ENCODE data around the gene FN1.
"Not testable (repeated sequence)": the region's sequence is repeated elsewhere in the genome, so short reads cannot be mapped to it uniquely, and the experiment has no call there.

The FN1 gene

DNA sequence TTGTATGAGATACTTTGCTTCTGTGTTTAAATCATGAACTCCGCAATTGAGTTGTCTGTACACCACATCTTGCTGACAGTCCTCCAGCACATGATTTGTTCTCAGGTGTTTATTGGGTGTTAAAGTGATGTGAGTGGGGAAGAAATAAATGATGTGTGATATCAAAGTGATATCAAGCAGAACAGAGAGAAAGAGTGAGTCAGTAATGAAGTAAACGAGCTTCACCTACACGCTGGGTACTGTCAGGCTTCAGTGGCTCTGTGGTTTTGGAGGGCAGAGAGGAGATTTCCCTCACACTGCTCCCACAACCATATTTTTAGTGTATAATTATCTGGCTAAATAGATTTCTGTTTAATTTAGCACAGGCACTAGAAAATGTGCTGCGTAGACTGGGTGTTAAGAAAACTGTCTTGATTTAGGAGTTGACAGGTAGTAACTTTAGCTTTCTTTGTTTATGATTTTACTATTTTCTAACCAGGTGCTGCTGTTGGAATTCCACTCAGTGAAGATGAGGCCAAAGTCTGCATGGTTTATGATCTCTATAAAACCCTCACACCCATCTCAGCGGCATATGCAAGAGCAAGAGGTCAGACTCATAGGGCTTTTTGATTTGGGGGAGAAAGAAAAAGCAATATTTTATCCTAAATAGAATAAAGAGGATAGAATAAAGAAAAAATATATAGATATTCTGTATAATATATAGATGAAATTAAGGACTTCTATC is 102.8 kb downstream of the FN1 start:
- DNase-seq (ENCODE audit: low read depth) = no peak

DNA sequence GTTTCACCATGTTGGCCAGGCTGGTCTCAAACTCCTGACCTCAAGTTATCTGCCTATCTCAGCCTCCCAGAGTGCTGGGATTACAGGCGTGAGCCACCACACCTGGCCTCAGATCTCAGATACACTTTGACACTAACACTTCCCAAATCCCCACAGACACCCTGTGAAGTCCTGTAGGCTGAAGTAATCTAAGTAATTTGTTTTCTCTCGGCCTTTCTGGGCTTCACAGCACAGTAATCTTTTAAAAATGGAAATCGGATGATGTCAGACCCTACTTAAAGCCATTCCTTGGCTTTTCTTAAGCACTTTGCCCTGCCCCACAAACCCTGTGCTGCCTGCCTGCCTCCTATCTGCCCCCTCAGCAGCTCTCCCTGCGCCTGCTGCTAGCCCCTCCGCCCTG is 107.8 kb downstream of the FN1 start:
- no peak for DNase-seq (ENCODE audit: low read depth)

DNA sequence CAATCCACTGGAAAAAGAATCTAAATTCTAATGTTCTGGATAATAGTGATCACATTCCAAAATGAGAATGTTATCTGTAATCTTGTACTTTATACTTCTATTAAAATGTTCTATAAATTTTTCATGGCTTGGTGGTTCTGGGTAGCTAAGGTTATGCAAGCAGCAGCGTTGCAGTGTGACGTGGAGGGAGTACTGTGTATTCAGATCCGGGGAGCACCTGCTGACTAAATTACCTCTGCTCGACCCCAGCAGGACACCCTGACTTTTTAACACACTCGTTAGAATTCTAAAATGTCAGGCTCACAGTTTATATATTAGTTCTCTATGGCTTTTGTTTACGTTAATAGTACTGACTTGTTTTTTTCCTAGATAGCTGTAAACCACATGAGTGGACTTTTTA is 111.1 kb downstream of the FN1 start:
- DNase-seq (ENCODE audit: low read depth) = no peak

DNA sequence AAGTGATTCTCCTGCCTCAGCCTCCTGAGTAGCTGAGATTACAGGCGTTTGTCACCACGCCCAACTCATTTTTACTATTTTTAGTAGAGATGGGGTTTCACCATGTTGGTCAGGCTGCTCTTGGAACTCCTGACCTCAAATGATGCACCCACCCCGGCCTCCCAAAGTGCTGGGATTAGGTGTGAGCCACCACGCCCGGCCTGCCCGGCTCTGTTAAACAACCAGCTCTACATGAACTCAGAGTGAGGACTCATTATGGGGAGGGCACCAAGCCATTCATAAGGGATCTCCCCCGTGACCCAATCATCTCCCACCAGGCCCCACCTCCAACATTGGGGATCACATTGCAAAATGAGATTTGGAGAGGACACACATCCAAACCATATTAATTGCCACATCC is 115.2 kb downstream of the FN1 start:
- no peak for DNase-seq (ENCODE audit: low read depth)

DNA sequence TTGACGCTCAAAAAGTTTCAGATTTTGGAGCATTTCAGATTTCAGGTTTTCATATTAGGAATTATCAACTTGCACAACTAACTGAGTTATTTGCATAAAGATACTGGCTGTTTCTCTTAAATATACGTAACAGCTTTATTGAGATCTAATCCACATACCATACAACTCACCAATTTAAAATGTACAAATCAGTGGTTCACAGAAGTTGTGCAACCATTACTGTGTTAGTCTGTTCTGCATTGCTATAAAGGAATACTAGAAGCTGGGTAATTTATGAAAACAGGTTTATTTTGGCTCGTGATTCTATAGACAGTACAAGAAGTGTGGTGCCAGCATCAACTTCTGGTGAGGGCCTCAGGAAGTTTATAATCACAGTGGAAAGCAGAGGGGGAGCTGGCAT is 115.8 kb downstream of the FN1 start:
- no peak for DNase-seq (ENCODE audit: low read depth)

DNA sequence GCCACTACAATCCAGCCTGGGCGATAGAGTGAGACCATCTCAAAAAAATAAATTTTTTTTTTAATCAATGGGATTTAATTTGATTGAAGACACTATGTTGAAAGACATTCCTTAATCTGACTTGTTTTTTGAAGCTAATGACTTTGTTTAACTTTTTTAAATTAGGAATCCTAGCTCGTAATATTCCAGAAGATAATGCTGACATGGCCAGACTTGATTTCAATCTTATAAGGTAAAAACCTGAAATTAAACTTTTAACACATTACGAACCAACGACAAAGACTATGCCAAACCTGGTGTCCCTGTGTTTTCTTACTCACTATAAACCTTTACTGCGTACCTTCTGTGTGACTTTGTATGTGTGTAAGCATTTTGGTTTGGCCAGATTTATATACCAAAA is 116.4 kb downstream of the FN1 start:
- no peak for DNase-seq (ENCODE audit: low read depth)

DNA sequence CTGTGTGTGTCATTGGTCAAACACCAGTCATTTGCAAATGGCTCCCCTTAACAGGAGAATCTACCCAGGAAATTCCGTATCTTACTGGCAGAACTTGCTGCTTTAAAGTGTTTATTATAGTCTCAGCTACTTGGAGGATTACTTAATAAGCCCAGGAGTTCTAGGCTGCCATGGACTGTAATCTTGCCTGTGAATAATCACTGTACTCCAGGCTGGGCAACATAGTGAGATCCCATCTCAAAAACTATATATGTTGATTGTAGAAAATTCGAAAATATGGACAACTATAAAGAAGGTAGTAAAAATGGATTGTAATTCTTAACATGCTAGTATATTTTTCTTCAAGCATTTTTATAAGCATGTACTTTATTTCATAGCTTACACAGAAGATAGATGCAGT is 119.5 kb downstream of the FN1 start:
- DNase-seq (ENCODE audit: low read depth) = no peak

DNA sequence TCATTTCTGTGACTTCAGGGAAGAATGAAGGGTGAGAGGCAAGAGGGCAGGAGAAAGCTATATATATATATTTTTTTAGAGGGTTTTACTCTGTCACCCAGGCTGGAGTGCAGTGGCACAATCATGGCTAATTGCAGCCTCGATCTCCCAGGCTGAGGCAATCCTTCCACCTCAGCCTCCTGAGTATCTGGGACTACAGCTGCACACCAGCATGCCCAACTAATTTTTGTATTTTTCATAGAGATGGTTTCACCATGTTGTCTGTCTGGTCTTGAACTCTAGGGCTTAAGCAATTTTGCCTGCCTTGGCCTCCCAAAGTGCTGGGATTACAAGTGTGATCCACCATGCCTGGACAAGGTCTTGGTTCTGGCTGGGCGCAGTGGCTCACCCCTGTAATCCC is 120.6 kb downstream of the FN1 start:
- no peak for DNase-seq (ENCODE audit: low read depth)

DNA sequence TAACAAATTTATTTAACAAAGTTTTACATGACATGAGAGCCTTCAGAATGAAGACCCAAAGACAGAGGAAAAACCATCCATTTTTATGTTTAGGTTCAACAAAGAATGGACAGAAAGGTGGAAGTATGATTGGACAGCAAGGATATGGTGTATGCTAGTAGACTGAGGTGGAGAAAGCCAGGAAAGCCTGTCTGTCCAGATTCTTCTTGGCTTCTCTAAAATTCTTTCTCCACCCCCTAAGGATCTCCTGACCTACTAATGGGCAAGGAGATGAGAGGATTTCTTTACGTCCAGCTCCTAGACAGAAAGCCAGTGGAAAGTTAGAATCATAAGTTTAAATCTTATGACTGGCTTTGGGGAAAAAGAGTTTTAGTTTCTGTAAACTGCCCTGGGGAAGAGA is 121.0 kb downstream of the FN1 start:
- no peak for DNase-seq (ENCODE audit: low read depth)

DNA sequence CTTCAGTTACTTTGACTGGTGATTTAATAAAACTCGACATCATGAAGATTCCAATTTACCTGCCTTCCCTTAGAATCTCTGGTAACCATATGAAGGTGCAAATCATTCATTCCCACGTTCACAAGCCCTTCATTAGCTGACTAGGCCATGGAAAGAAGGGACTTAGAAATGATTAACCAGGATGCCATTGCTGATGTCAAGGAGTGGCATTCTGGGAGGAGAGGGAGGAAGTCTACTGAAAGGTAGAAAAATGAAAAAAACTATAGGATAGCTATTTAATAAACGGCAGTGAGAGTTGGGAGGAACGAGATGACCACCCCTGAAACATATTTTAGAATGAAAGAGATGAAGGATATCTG is 122.6 kb downstream of the FN1 start:
- DNase-seq (ENCODE audit: low read depth) = no peak

DNA sequence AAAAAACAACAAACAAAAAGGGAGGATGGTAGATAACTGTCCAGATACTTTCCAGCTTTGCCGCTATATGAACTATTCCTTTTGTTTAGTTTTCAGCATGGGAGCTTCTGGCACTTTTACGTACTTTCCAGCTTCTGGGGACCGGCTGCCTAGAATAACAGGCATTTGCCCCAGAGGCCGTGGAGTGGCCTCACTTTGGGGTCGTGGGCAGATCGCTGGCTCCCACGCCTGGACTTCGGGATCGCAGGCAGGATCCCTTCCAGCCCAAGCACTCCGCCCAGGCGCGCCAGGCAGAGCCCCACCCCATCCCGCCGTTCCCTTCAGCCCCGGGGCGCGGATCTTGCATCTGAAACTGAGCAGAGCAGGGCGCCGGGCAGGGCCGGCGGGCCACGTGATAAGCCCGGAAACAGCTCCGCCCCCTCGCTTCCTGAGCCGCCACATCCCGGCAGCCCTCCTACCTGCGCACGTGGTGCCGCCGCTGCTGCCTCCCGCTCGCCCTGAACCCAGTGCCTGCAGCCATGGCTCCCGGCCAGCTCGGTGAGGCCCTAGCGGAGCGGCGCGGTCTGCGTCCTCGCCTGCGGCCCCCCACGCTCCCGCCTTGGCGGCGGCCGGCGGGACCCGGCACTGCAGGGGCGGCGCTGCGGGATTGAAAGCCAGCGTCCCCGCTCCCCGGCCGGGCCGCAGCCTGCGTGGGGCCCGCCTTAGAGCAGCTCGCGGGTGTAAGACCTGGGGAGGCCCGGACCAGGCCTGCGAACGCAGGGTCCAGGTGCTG is 124.1 kb downstream of the FN1 start, which contains the start of gene ATIC:
ATIC (plus strand) TSS at position 435 of the 772 bp plus-strand sequence; CDS start at position 519, 84 bp downstream.
- DNase-seq (ENCODE audit: low read depth) = peak; percentile 81

DNA sequence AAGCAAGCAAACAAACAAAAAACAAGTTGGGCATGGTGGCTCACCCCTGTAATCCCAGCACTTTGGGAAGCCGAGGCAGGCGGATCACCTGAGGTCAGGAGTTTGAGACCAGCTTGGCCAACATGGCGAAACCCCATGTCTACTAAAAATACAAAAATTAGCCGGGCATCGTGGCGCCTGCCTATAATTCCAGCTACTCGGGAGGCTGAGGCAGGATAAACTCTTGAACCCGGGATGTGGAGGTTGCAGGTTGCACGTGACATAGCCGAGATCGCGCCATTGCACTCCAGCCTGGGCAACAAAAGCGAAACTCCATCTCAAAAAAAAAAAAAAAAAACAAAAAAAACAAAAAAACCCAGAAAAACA is 124.6 kb downstream of the FN1 start:
- not testable (repeated sequence) for DNase-seq (ENCODE audit: low read depth)

All from T-helper 22 cell (primary cell).